Effector memory CD4-positive, alpha-beta T cell (primary cell): Measurements from ENCODE around the gene DNAJC6.

ENCODE experiments used
- DNase-seq, 3 donors: peaks; one replicate each; pipeline ENCODE4 v3.0.0-alpha.2; 2020
- H3K27ac ChIP-seq: 2 replicates; pipeline ENCODE4 v1.7.0; 2013; ENCODE audit warnings: mild to moderate bottlenecking, low read length, moderate library complexity; ENCODE audit not compliant: insufficient read depth, poor library complexity, severe bottlenecking
- H3K27me3 ChIP-seq: replicated peaks from 2 replicates; pipeline ENCODE4 v1.7.0; 2013; ENCODE audit warnings: mild to moderate bottlenecking, low read length; ENCODE audit not compliant: insufficient read depth, control insufficient read depth, poor library complexity, severe bottlenecking
- H3K36me3 ChIP-seq: 2 replicates; pipeline ENCODE4 v1.7.0; 2013; ENCODE audit warnings: mild to moderate bottlenecking, low read length, moderate library complexity; ENCODE audit not compliant: control insufficient read depth, insufficient read depth
- H3K4me1 ChIP-seq: 2 replicates; pipeline ENCODE4 v1.7.0; 2013; ENCODE audit warnings: low read length, mild to moderate bottlenecking; ENCODE audit not compliant: control insufficient read depth, insufficient read depth, poor library complexity, severe bottlenecking
- H3K4me3 ChIP-seq: 2 replicates; pipeline ENCODE4 v1.7.0; 2013; ENCODE audit warnings: low read length, low read depth, mild to moderate bottlenecking; ENCODE audit not compliant: insufficient read depth, poor library complexity, severe bottlenecking
- H3K9me3 ChIP-seq: 2 replicates; pipeline ENCODE4 v1.7.0; 2013; ENCODE audit warnings: mild to moderate bottlenecking, low read length, moderate library complexity; ENCODE audit not compliant: control insufficient read depth

DNAJC6 gene

DNA sequence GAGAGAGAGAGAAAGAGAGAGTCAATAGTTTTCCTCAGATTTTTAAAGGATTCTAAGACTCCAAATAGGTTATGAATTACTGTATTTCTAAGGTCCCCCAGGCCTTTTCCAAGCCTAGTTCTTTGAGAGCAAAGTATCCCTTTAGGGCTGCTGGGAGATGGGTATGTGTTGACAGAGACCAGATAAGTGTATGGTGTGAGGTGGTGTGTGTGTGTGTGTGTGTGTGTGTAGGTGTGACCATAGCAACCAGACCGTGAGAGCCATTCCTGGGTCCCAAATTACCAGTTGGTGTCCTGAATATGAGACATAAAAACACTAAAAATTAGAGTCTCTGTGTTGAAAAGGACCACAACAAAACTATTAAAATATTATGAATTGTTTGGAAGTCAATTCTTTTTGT is 41.7 kb upstream of the DNAJC6 start:
- Histone ChIP-seq H3K27ac (no peak overlapping the region), H3K4me3 (no peak overlapping the region), H3K4me1 (peaks cover 8% of the 10 kb centered on the region), H3K27me3 (peaks cover 4% of the 10 kb centered on the region), H3K36me3 (no peaks in the 10 kb centered on the region), H3K9me3 (no peaks in the 10 kb centered on the region)
- DNase-seq, result no peak

DNA sequence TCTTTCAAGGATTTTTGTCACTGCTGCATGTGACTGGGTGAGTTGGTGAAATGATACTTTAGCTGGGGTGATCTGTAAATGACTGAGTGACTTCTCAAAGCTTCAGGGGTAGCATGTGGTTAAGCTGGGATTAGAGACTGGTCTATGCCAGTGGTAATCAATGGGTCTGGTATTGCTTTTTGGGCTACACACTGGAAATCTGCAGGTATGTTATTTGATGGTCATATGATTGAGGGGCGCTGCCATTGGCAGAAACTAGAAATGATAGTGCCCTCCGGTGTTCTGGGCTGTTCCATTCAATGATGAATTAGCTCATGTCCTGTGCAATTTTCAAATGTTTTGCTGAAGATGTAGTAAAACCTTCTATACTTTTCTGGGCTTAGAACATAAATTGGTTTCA is 39.7 kb upstream of the DNAJC6 start:
- Histone ChIP-seq H3K27me3 (peaks cover 4% of the 10 kb centered on the region), H3K9me3 (no peaks in the 10 kb centered on the region), H3K4me3 (no peak overlapping the region), H3K27ac (no peak overlapping the region), H3K36me3 (no peaks in the 10 kb centered on the region), H3K4me1 (peaks cover 5% of the 10 kb centered on the region)
- DNase-seq, result no peak

DNA sequence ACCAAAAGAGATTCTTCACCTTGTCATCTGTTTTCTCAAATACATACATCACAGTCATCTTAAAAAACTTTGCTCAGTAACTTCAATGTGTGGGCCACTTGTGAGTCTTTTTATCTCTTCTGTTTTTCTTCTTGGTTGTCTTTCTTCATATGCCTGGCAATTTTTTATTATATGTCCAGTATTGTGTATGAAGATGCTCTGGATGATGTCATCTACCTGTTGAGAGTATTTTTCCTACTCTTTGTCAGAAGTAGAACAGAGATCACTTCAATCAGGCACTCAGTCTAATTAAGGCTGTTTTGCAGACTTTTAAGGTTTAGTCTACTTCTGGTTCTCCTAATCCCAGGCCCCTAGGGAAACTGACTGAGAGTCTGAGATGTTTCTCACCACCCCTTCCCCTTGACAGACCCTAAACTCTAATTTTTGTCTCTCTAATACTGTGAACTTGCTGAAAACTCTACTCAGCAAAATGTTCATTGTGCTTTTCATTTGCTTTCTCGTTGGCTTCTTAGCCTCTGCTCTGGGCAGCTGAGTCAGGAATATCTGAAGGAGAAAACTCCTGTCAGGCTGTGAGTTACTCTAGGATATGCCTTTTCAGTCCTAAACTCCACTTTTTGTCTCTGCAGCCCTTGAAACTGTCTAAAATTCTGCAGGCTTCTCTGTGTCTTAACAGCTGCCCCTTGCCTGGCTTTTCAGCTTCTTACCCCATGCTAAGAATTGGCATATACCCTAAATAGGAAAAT is 33.0 kb upstream of the DNAJC6 start:
- no peak for DNase-seq
- Histone ChIP-seq H3K27ac (no peak overlapping the region), H3K27me3 (no peaks in the 10 kb centered on the region), H3K36me3 (no peaks in the 10 kb centered on the region), H3K9me3 (no peaks in the 10 kb centered on the region), H3K4me1 (no peaks in the 10 kb centered on the region), H3K4me3 (no peak overlapping the region)

DNA sequence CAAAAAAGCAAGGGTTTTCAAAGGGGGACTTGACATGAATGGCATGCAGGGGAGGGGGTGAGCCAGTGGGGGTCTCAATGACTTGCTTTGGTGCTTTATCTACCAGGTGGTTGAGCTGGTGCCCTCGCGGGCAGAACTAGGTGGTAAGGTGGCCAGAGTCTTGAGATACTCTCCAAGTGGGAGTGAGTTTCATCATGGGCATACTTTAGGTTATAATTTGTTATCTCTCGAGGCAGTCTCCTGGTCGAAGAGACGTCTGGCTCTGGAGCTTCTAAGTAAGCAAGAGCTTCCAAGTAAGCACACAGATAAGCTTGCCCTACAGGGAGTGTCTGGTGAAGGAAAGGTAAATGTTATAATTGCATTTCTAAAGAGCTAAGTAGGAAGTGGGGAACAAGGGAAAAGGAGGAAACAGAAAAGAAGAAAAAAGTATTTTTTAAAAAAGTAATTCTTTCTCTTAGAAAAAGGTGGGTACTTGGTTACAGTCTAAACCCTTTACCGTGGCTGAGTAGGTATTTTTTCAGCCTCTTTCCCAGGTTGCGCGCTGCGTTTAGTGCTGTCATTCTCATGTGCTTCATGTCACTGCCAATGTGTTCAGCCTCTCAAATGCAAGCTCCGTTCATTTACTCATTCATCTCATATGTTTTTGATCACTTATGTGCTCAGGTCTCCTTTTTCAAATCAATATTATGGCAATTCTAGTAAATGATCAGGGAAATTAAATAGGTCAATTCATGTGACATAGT is 31.6 kb upstream of the DNAJC6 start:
- H3K27ac ChIP-seq, result no peak overlapping the region
- H3K4me3 ChIP-seq, result no peak overlapping the region
- H3K9me3 ChIP-seq, result no peaks in the 10 kb centered on the region
- no peaks in the 10 kb centered on the region for H3K4me1 ChIP-seq
- no peaks in the 10 kb centered on the region for H3K36me3 ChIP-seq
- DNase-seq, result no peak
- H3K27me3 ChIP-seq, result no peaks in the 10 kb centered on the region

DNA sequence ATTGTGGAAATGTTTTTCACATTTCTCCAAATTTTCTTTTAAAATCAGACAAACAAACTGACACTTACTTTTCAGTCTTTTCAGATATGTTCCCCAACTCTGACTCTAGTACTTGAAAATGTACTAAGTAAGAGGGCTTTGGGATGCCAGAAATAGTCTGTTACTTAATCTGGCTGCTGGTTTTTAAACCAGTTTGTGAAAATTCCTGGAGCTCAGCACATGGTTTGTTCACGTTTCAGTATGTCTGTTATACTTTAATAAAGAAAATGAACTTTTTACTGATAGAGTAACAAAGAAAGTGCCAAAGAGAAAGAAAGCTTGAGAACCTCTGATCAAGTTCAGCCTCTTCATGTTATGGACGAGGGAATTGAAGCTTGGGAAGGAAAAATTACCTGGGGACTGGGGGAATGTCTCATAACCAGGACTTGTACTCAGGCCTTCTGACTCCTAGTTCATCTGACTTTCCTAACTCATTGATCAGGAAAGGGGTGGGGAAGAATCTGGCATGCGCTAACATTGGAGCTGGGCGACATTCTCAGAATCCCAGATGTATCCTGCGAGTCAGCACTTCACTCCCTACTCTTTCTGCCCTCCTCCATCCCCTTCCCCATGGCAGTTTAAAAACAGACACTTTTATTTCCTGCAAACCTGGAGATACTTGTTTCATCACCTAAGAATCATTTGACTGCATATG is 30.8 kb upstream of the DNAJC6 start:
- H3K4me3 ChIP-seq, result no peak overlapping the region
- DNase-seq, result no peak
- H3K4me1 ChIP-seq, result no peaks in the 10 kb centered on the region
- no peaks in the 10 kb centered on the region for H3K36me3 ChIP-seq
- no peak overlapping the region for H3K27ac ChIP-seq
- no peaks in the 10 kb centered on the region for H3K9me3 ChIP-seq
- no peaks in the 10 kb centered on the region for H3K27me3 ChIP-seq

DNA sequence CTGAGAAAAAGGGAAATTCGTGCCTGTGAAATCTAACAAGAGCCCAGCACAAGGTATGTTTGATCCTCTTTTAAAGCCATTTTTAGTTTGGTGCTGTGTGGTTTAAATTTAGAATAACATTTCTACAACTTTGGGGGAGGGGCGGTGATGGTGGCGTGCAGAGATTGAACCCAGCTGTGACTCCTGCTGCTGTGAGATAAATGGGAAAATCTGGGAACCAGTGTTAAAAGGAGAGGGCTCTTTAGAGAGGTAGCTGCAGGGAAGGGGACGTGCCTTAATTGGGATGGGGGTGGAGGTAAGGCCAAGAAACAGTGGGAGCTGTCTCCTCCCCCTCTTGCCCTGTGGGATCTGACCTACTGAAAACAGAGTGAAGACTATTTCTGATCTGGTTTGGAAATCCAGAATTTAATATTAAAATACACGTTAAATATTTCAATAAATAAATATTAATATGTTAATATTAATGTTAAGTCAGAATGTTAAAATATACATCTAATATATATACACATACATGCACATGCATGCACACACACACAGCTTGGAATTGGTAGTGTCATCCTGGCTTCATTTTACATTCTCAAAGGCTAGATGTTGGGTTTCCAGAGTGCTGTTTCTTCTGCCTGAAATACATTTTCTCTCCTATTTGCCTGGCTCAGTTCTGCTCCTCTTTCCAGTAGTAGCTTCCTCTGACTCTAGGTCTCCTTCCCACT is 30.1 kb upstream of the DNAJC6 start:
- Histone ChIP-seq H3K9me3 (no peaks in the 10 kb centered on the region), H3K4me1 (no peaks in the 10 kb centered on the region), H3K36me3 (no peaks in the 10 kb centered on the region), H3K27ac (no peak overlapping the region), H3K27me3 (no peaks in the 10 kb centered on the region), H3K4me3 (no peak overlapping the region)
- DNase-seq, result no peak

DNA sequence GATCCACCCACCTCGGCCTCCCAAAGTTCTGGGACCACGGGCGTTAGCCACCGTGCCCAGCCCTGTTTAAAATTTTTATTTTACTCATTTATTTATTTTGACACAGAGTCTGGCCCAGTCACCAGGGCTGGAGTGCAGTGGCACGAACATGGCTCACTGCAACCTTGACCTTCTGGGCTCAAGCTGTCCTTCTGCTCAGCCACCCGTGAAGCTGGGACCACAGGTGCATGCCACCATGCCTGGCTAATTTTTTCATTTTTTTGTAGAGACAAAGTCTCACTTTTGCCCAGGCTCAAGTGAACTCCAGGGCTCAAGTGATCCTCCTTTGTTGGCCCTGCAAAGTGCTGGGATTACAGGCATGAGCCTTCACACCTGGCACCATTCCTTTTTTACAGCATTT is 27.5 kb upstream of the DNAJC6 start:
- no peak for DNase-seq

DNA sequence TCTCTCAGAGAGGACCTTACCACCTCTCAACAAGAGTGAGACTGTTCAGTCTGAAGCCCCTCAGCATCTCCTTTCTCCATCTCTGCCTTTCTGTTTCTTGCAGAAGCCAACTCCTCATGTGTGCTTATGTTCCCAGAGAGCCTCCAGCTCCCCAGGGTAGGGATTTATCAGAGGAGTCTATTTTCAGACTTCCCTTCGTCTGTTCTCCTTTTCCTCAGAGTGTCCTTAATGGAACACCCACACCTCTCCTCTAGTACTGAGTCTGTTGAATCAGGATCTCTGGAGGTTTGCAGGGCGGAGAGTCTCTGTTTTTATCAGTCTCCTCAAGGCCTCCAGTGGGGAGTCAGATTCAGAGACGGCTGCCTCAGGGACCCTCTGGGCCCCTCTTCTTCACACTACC is 25.1 kb upstream of the DNAJC6 start:
- no peak overlapping the region for H3K27ac ChIP-seq
- no peaks in the 10 kb centered on the region for H3K9me3 ChIP-seq
- no peak for DNase-seq
- no peaks in the 10 kb centered on the region for H3K4me1 ChIP-seq
- H3K27me3 ChIP-seq, result no peaks in the 10 kb centered on the region
- no peak overlapping the region for H3K4me3 ChIP-seq
- H3K36me3 ChIP-seq, result no peaks in the 10 kb centered on the region

More for the DNA sequence above, 27.5 kb upstream of the DNAJC6 start:
- H3K27me3 ChIP-seq, result no peaks in the 10 kb centered on the region
- H3K4me3 ChIP-seq, result no peak overlapping the region
- no peaks in the 10 kb centered on the region for H3K4me1 ChIP-seq
- H3K9me3 ChIP-seq, result no peaks in the 10 kb centered on the region
- no peak overlapping the region for H3K27ac ChIP-seq
- H3K36me3 ChIP-seq, result no peaks in the 10 kb centered on the region

DNA sequence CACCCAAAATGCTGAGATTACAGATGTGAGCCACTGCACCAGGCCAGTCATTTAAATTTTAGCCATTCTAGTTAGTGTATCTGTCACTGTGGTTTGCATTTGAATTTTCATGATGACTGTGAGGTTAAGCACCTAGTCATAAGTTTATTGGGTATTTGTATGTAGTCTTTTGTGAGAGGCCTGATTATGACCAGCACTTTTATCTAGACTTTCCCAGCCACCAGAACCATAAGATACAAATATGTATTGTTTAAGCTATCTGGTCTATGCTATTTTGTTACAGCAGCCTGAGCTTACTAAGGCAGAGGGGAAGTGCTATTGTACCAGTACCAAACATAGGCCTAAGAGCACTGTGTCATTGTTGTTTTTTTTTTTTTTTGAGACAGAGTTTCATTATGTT is 19.9 kb upstream of the DNAJC6 start:
- Histone ChIP-seq H3K27me3 (no peaks in the 10 kb centered on the region), H3K4me1 (no peaks in the 10 kb centered on the region), H3K27ac (no peak overlapping the region), H3K36me3 (no peaks in the 10 kb centered on the region), H3K4me3 (no peak overlapping the region), H3K9me3 (no peaks in the 10 kb centered on the region)
- DNase-seq, result no peak
